NB4 (cell line): ENCODE measurements around the gene TUT1.

Experiments used
- DNase-seq: peaks from one replicate; pipeline ENCODE4 v3.0.0; 2010; ENCODE audit warnings: low read depth
- H3K4me3 ChIP-seq: one replicate; pipeline ENCODE4 v1.5.1; 2011; ENCODE audit warnings: mild to moderate bottlenecking, low read depth, low read length, moderate library complexity
- CTCF ChIP-seq: IDR thresholded peaks from one replicate; pipeline ENCODE4 v1.5.1; 2012; ENCODE audit warnings: low read depth, low read length
- MAX ChIP-seq: IDR thresholded peaks from 2 replicates; pipeline ENCODE4 v1.6.1; 2011; ENCODE audit warnings: low read depth, low read length
- MYC ChIP-seq: IDR thresholded peaks from 2 replicates; pipeline ENCODE4 v1.6.1; 2011; ENCODE audit warnings: low read depth, low read length
- POLR2A ChIP-seq: IDR thresholded peaks from 2 replicates; pipeline ENCODE4 v1.6.1; 2011; ENCODE audit warnings: mild to moderate bottlenecking; ENCODE audit not compliant: insufficient read length; ENCODE audit errors: extremely low read depth

The TUT1 gene

GRCh38 chr11:62580959-62581715 is 10.2 kb downstream of the TUT1 start:
- DNase-seq: no peak

GRCh38 chr11:62579252-62579651 is 12.1 kb downstream of the TUT1 start:
- H3K4me3 ChIP-seq: no peak overlapping the region
- DNase-seq: no peak
- TF ChIP-seq POLR2A (no peak), MYC (no peak), CTCF (no peak), MAX (no peak)

More at GRCh38 chr11:62580959-62581715, 10.2 kb downstream of the TUT1 start:
- TF ChIP-seq MYC: no peak
- TF ChIP-seq CTCF: no peak
- no peak for TF ChIP-seq POLR2A
- TF ChIP-seq MAX: no peak
- H3K4me3 ChIP-seq: no peak overlapping the region

GRCh38 chr11:62578541-62578940 is 12.8 kb downstream of the TUT1 start:
- TF ChIP-seq MYC (no peak), CTCF (no peak), MAX (no peak), POLR2A (no peak)
- H3K4me3 ChIP-seq: no peak overlapping the region
- no peak for DNase-seq

- TF ChIP-seq POLR2A (no peak), CTCF (no peak)
- no peak overlapping the region for H3K4me3 ChIP-seq
- no peak for DNase-seq
Observed at GRCh38 chr11:62577046-62577714, 14.1 kb downstream of the TUT1 start.

- DNase-seq: no peak
- TF ChIP-seq CTCF (no peak), MYC (no peak), POLR2A (no peak), MAX (no peak)
- H3K4me3 ChIP-seq: no peak overlapping the region
Observed at GRCh38 chr11:62575837-62576236, 15.5 kb downstream of the TUT1 start.
